ENCODE measurements around the gene CD300C.
"Not testable (repeated sequence)": the region's sequence is repeated elsewhere in the genome, so short reads cannot be mapped to it uniquely, and the experiment has no call there.

The CD300C gene

GRCh38 chr17:74503949-74504348 lies 42.0 kb downstream of the CD300C start:
- DNase-seq: not testable (repeated sequence)

- DNase-seq: no peak
These were observed 43.1 kb downstream of the CD300C start for GRCh38 chr17:74502861-74503260.

GRCh38 chr17:74499992-74500391 lies 45.9 kb downstream of the CD300C start:
- DNase-seq: no peak

- DNase-seq: no peak
These were observed 48.4 kb downstream of the CD300C start for GRCh38 chr17:74497471-74497870.

GRCh38 chr17:74493331-74493833 lies 52.5 kb downstream of the CD300C start:
- peak; percentile 60 for DNase-seq

GRCh38 chr17:74491626-74492025 lies 54.3 kb downstream of the CD300C start:
- DNase-seq: no peak
